GM12864 (cell line): ENCODE data around the gene S1PR3.
"Not testable (repeated sequence)": the region's sequence is repeated elsewhere in the genome, so short reads cannot be mapped to it uniquely, and the experiment has no call there.

ENCODE experiments used
- DNase-seq: peaks from one replicate; pipeline ENCODE4 v3.0.0-alpha.2; 2011; ENCODE audit warnings: low read depth
- H3K4me3 ChIP-seq: 2 replicates; pipeline ENCODE4 v1.5.1; 2011; ENCODE audit warnings: mild to moderate bottlenecking, low read depth, low read length, control low read depth
- TF ChIP-seq, protein P1 (sequence below): IDR thresholded peaks from 2 replicates; pipeline ENCODE4 v1.5.1; 2011; ENCODE audit warnings: low read depth, mild to moderate bottlenecking, moderate library complexity, low read length, control low read depth, inconsistent platforms; ENCODE audit errors: missing control alignments

S1PR3 gene

DNA sequence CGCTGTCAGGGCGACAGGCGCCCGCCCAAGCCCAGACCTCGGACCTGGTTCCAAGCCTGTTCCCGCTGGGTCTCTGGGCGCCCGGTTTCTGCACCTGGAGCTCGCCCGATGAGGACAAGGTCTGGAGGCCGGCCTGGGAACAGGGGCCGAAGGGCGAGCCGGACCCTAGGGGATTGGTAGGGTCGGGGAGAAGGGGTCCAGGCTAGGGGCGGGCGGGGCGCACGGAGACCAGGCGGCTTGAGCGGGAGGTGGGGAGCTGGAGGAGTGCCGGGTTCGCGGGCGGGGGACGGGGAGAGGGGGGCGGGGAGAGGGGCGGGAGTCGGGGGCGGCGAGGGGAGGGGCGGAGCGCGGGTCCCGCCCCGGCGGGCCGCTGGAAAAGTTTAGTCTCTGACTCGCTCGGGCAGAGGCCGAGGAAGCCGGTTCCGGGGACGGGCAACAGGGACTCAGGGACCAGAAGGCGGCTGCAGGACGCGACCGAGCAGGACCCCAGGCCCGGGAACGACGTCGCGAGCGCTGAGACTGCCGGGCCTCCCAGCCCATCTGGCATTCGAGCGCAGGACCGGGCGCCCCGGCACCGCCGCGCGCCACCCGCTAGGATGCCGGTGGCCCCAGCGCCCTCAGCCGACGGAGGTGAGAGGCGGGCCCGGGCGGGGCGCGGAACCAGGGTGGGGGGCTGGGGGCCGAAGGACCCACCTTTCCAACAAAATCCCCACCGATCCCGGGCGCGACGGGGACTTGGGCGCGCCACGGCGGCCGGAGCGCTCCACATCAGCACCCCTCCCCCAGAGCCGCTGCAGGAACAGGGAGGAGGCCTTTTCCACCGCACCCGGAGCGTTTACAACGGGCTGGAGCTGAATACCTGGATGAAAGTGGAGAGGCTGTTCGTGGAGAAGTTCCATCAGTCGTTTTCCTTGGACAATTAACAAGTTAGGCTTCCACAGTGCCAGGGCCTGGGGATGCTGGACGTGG lies at the start of gene S1PR3:
Gene S1PR3 (plus strand): TSS at position 403 of the 969 bp plus-strand sequence. CDS start 9,733 bp downstream, outside the sequence.
- DNase-seq: no peak
- no peak within 1 kb of the TSS for H3K4me3 ChIP-seq
- TF ChIP-seq, protein P1, sequence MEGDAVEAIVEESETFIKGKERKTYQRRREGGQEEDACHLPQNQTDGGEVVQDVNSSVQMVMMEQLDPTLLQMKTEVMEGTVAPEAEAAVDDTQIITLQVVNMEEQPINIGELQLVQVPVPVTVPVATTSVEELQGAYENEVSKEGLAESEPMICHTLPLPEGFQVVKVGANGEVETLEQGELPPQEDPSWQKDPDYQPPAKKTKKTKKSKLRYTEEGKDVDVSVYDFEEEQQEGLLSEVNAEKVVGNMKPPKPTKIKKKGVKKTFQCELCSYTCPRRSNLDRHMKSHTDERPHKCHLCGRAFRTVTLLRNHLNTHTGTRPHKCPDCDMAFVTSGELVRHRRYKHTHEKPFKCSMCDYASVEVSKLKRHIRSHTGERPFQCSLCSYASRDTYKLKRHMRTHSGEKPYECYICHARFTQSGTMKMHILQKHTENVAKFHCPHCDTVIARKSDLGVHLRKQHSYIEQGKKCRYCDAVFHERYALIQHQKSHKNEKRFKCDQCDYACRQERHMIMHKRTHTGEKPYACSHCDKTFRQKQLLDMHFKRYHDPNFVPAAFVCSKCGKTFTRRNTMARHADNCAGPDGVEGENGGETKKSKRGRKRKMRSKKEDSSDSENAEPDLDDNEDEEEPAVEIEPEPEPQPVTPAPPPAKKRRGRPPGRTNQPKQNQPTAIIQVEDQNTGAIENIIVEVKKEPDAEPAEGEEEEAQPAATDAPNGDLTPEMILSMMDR: no peak

DNA sequence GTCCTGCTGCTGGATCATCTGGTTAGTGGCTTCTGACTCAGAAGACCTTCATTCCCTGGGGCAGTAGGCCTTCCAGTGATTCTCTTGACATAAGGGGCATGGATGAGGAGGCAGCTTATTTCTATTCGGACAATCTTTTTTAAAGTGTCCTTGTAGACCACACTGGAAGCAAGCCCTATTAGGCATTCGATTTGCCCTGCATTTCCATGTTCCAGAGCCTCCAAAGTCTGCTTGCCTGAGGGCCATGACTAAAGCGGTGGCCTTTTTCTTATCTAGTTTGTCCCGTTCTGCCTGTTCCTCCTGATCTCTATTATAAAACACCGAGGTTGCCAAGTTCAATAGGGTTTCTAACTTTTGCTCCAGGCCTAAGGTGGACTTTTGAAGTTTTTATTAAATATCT lies 49.7 kb upstream of the S1PR3 start:
- H3K4me3 ChIP-seq, DNase-seq: not testable (repeated sequence)

DNA sequence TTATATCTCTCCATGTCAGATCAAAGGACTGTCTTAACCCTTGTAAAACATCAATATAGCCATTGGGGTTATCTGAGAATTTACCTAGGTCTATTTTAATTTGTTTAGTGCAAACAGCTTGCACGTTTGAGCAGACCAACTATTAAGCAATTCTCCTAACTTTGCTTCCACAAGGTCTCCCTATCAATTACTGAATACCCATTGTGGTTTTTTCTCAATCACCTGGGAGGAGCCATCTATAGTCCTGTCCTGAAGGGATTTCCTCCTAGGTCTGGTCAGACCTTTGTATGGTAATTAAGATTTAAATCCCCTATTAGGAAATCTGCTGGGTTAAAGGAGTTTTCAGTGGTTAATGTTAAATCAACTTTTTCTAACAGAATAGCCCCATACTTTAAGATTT lies 48.9 kb upstream of the S1PR3 start:
- TF ChIP-seq, protein P1: no peak

DNA sequence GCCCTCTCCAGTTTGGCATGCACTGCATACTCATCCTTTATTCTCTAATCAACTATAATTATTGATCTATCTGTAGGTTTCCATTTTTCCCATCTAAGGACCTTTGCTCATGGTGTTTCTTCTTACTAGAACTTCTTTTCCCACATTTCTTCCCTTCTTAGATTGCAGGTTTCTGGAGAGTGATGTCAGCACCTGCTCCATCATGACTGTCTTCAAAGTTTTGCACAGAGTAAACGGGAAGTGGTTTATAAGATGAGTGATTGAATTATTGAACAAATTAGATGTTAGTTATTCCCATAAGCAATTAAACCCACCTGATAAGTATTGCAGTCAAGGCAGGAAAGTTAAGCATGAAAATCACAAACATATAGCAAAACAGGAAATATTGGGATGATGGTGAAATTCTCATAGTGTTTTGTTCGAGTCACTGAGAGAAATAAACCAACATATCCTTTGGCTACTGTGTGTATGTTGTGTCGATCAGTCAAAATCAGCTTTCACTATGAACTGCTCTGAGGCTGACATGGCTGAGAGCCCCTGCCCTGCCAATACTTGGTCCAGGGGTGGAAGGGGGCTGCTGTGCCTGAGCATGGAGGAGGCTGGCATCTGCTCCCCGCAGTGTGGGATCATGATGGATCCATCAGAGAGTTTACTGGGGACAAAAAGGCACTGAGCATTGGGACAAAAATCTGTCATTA lies 45.5 kb upstream of the S1PR3 start:
- TF ChIP-seq, protein P1: no peak
- no peak for DNase-seq
- no peak overlapping the region for H3K4me3 ChIP-seq

More for the DNA sequence above, 48.9 kb upstream of the S1PR3 start:
- H3K4me3 ChIP-seq: no peak overlapping the region
- no peak for DNase-seq

DNA sequence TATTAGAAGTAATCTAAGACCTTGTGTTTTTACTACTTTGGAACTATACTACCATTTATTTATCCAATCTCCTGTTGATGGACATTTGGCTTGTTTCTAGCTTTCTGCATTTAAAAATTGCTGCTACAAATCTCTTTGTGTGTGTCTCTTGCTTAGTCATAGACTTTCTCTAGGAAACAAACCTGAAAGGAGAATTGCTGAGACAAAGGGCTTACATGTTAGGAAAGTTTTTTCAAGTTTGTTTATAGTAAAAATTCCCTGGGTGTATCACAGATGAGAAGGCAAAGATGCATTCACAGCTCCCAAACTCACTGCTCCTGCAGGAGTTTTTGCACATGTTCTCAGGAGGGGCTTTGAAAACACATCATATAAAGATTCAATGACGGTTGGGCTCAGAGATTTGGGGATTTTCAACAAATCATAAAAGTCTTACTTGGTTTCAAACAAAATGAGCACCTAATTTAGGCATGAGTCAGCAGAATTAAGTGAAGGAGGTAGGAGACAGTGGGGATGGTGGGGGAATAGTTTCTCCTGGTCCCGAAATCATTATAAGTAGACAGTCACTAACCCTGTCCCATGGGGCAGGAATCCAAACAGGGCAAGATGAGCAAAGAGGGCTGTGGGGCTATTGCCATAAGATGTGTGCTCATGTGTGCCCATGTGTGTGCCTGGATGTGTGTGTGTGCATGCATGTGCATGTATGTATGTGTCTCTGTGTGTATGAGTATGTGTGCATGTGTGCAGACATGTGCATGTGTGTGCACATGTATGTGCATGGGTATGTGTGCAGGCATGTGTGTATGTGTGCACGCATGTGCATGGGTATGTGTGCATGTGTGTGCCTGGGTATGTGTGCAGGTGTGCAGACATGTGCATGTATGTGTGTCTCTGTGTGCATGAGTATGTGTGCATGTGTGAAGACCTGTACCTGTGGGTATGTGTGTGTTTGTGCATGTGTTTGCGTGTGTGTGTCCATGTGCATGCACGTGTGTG lies 43.4 kb upstream of the S1PR3 start:
- H3K4me3 ChIP-seq: no peak overlapping the region
- TF ChIP-seq, protein P1: no peak
- DNase-seq: no peak

DNA sequence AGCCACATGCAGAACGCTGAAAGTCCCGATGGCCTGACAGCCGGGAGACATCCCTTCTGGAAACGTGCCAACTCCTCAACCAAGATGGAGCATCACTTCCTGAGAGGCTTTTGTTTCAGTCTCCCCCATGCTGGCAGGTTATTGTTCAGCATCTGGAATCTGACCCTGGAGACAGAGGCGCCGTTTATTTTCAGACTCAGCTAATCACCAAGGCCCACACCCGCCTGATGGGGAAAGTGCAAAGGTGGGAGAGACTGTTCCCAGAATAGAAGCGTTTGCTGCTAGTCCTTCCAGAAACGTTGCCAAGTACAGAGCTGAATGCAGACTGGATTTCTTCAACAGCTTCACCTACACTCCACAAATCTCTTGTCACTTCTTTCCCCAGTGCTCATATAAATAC lies 41.8 kb upstream of the S1PR3 start:
- TF ChIP-seq, protein P1: no peak
- H3K4me3 ChIP-seq: no peak overlapping the region
- no peak for DNase-seq
